Hindlimb muscle (tissue), 1 donor: Measurements from ENCODE around the gene HERC2. TPM values are rescaled to one million over a fixed set of nuclear protein-coding genes. Genes with fewer than 3 reads are reported as not detected.
"Not testable (repeated sequence)": the region's sequence is repeated elsewhere in the genome, so short reads cannot be mapped to it uniquely, and the experiment has no call there.

ENCODE experiments used
- DNase-seq: peaks from one replicate; pipeline ENCODE4 v3.0.0-alpha.2; 2013
- polyA plus RNA-seq: library from polyadenylated mRNA; unstranded; fragments of 120-200 nt; gene quantifications from one replicate; pipeline ENCODE4 v1.2.1, GENCODE V29; 2013; ENCODE audit not compliant: insufficient read length

Gene HERC2, protein sequence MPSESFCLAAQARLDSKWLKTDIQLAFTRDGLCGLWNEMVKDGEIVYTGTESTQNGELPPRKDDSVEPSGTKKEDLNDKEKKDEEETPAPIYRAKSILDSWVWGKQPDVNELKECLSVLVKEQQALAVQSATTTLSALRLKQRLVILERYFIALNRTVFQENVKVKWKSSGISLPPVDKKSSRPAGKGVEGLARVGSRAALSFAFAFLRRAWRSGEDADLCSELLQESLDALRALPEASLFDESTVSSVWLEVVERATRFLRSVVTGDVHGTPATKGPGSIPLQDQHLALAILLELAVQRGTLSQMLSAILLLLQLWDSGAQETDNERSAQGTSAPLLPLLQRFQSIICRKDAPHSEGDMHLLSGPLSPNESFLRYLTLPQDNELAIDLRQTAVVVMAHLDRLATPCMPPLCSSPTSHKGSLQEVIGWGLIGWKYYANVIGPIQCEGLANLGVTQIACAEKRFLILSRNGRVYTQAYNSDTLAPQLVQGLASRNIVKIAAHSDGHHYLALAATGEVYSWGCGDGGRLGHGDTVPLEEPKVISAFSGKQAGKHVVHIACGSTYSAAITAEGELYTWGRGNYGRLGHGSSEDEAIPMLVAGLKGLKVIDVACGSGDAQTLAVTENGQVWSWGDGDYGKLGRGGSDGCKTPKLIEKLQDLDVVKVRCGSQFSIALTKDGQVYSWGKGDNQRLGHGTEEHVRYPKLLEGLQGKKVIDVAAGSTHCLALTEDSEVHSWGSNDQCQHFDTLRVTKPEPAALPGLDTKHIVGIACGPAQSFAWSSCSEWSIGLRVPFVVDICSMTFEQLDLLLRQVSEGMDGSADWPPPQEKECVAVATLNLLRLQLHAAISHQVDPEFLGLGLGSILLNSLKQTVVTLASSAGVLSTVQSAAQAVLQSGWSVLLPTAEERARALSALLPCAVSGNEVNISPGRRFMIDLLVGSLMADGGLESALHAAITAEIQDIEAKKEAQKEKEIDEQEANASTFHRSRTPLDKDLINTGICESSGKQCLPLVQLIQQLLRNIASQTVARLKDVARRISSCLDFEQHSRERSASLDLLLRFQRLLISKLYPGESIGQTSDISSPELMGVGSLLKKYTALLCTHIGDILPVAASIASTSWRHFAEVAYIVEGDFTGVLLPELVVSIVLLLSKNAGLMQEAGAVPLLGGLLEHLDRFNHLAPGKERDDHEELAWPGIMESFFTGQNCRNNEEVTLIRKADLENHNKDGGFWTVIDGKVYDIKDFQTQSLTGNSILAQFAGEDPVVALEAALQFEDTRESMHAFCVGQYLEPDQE (N-terminal part only)
- polyA plus RNA-seq: 38.3 TPM

GRCh38 chr15:28322129-28322588, at the start of gene HERC2:
HERC2 (minus strand) TSS chr15:28322179; CDS start chr15:28321433, 746 bp downstream.
- not testable (repeated sequence) for DNase-seq

- not testable (repeated sequence) for DNase-seq
Observed at GRCh38 chr15:28365502-28365901, 43.5 kb upstream of the HERC2 start.

DNA sequence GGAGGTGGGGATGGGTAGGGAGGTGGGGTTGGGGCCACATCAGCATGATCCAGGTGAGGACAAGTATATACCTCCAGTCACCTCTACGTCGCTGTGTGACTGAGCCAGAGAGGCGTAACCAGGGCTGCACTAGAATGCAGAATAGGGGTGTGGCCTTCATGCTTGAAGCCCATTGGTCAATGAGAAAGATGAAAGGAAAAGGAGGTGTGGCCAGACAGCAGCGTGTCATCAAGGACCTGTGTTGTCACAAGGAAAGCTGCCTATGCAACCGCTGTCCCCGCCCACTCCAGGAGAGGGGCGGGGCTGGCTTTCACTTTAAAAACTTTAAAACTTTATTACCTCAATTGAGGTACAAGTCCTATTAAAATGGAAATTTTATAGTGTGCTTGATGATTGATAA, 36.0 kb upstream of the HERC2 start, which contains the start of gene GOLGA6L24:
GOLGA6L24 (minus strand) TSS at position 101 of the 400 bp plus-strand sequence; CDS start at position 40, 61 bp downstream.
- not testable (repeated sequence) for DNase-seq

- DNase-seq: not testable (repeated sequence)
Observed at GRCh38 chr15:28321358-28322078, 461 bp downstream of the HERC2 start.

GRCh38 chr15:28319725-28320124, 2.3 kb downstream of the HERC2 start:
- DNase-seq: not testable (repeated sequence)

GRCh38 chr15:28318828-28319227, 3.2 kb downstream of the HERC2 start:
- DNase-seq: not testable (repeated sequence)

DNA sequence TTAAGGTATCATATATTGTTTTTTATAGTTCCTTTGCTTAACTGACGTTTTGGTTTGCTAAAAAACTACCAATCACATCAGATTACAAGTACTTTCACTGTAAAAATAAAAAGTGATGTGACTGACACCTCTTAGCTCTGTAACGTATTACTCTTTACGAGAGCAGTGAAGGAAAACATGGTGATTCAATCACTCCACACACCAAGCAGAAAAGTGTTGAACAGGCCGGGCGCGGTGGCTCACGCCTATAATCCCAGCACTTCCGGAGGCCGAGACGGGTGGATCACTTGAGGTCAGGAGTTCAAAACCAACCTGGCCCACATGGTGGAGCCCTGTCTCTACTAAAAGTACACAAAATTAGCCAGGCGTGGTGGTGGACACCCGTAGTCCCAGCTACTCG, 3.9 kb downstream of the HERC2 start:
- not testable (repeated sequence) for DNase-seq

DNA sequence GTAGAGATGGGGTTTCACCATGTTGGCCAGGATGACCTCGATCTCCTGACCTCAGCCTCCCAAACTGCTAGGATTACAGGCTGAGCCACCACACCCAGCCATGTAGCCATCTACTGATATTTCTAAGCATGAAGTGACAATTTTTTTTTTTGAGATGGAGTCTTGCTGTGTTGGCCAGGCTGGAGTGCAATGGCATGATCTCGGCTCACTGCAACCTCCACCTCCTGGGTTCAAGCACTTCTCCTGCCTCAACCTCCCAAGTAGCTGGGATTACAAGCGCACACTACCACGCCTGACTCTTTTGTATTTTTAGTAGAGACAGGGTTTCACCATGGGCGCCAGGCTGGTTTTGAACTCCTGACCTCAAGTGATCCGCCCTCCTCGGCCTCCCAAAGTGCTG, 5.0 kb downstream of the HERC2 start:
- DNase-seq: not testable (repeated sequence)

- not testable (repeated sequence) for DNase-seq
Observed at GRCh38 chr15:28310454-28310853, 11.5 kb downstream of the HERC2 start.

DNA sequence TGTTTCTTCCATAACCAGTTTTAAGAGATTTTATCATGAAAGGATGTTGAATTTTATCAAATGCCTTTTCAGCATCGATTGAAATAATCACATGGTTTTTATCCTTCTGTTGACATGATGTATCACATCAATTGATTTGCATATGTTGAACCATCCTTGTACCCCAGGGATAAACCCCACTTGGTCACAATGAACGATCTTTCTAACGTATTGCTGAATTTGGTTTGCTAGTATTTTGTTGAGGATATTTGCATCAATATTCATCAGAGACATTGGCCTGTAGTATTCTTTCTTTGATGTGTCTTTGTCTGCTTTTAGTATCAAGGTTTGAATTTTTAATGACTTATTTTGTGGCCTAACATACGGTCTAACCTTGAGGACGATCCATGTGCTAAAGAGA, 13.3 kb downstream of the HERC2 start:
- not testable (repeated sequence) for DNase-seq

GRCh38 chr15:28305700-28306099, 16.3 kb downstream of the HERC2 start:
- DNase-seq: not testable (repeated sequence)

- not testable (repeated sequence) for DNase-seq
Observed at GRCh38 chr15:28297434-28297833, 24.5 kb downstream of the HERC2 start.

DNA sequence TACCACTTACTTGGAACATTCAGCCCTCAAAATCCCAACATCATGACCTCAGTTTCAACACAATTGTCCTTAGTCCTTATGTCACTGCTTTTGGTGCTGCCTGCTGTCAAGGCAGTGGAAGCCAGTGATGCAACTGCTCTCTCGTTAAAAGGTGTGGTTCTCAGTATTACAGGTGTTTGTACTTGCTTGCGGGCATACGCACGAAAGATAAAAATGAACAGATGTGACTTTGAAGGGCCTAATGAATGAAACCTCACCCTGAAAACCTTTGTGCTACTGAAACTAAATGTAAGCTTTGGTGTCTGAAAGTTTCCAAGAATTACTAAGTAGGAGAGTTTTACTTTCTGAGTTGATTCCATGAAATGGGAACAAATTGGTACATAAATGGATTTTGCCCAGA, 25.2 kb downstream of the HERC2 start:
- not testable (repeated sequence) for DNase-seq

DNA sequence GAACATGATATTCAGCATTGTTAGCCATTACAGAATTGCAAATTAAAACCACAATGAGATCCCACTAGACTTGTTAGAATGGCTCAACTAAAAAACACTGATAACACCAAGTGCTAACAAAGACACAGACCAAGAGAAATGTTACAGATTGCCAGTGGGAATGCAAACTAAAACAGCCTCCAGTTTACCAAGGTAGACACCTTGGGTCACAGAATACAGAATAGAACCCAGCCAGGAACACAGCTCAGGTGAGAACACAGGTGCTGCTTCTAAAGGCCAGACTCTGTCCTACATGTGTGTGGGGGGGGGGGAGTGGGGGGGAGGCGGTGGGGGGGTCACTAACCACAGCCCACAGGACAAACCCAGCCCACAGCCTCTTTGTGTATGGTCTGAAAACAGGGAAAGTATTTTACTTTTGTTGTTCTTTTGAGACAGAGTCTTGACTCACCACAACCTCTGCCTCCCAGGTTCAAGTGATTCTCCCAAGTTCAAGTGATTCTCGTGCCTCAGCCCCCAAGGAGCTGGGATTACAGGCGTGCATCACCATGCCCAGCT, 26.9 kb downstream of the HERC2 start:
- not testable (repeated sequence) for DNase-seq

- DNase-seq: not testable (repeated sequence)
Observed at GRCh38 chr15:28294560-28294959, 27.4 kb downstream of the HERC2 start.

DNA sequence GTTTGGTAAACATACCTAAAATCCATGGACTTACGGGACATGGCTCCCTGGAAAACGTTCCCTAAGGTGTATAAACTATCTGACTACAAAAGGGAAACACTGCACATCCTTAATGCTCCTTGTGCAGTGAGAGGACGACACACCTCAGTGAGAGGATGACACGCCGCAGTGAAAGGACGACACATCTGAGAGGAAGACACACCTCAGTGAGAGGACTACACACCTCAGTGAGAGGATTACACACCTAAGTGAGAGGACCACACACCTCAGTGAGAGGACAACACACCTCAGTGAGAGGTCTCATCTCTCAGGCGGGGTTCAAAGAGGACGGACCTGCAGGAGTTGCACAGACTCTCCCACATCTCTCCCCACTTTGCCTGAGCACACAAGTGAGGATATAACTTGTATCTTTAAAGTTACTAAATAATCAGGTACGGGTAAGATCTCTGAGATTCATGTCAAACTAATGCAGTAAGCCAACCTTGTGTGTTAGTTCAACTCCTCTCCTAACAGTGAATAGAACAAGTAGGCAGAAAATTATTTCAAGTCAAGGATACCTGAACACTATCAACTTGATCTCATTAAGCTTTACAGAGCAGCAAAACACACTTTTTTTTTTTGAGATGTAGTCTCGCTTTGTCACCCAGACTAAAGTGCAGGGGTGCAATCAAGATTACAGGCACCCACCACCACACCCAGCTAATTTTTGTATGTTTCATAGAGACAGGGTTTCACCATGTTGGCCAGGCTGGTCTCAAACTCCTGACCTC, 32.1 kb downstream of the HERC2 start:
- no peak for DNase-seq

DNA sequence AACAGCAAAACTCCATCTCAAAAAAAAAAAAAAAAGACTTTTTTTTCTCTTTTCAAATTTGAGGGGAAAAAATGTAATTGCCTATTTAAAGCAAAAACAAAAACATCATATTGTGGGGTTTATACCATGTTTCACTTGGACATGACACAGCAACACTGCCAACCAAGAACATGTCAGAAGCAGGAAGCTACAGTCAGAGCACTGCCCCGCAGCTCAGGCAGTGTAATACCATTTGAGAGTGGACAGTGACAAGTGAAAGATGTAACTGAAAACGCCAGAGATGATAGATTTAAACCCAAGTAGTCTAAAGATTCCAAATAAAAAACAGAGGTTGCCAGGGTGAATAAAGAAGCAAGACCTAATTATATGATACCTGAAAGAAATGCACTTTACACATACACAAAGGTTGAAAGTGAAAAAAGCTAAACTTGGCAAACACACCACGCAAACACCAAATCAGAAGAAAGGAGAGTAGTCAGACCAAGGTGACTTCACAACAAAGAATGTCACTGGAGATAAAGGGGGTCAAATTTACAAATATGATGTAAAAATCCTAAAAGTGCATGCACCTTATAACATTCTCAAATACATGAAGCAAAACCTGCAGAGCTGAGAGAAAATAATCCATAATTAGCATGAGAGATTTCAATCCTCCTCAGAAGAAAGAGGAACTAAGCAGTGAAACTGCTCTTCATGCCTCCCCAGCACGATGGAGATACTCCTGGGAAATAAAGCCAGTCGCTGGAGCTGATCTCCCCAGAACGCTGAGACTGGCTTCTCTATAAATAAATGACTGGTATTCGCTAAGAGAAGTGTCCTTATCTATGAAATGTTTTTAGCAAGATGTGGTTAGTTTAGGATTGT, 32.9 kb downstream of the HERC2 start:
- not testable (repeated sequence) for DNase-seq

DNA sequence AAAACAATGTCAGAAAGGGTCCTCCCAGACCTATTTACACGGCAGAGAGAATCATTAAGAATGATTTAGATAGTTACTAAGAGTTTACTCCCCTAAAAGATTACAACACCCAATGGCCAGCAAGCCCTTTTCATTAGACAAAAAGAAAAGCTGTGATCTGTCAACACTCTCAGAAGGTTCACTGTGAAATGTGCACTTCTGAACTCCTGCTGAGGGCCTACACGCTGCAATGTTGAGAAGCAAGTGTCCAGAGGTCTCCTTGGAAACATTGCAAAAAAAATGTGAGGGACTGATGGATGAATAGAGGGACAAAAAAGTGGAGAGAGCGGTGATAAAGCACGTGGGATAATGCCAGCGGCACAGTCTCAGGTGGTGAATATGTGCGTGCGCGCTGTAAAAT, 35.3 kb downstream of the HERC2 start:
- DNase-seq: not testable (repeated sequence)

- DNase-seq: no peak
Observed at GRCh38 chr15:28286031-28286430, 35.9 kb downstream of the HERC2 start.
